ENCODE measurements around the gene MAN1B1.
"Not testable (repeated sequence)": the region's sequence is repeated elsewhere in the genome, so short reads cannot be mapped to it uniquely, and the experiment has no call there.

MAN1B1 gene

GRCh38 chr9:137052998-137053943 lies 33.5 kb upstream of the MAN1B1 start:
- peak; percentile 50 for DNase-seq (ENCODE audit: low spot score)

- DNase-seq (ENCODE audit: low spot score), result no peak
Measured at GRCh38 chr9:137053944-137054931, 32.5 kb upstream of the MAN1B1 start, which contains the start of gene ENTPD2. Gene ENTPD2, minus strand, starts transcription at chr9:137054061. Its CDS starts 64 bp downstream, at chr9:137053997.

- no peak for DNase-seq (ENCODE audit: low spot score)
Measured at GRCh38 chr9:137054932-137055384, 31.8 kb upstream of the MAN1B1 start.

GRCh38 chr9:137055385-137056364 lies 31.1 kb upstream of the MAN1B1 start:
- no peak for DNase-seq (ENCODE audit: low spot score)

GRCh38 chr9:137056739-137057415 lies 29.9 kb upstream of the MAN1B1 start:
- no peak for DNase-seq (ENCODE audit: low spot score)

GRCh38 chr9:137057545-137057944 lies 29.2 kb upstream of the MAN1B1 start:
- DNase-seq (ENCODE audit: low spot score), result no peak

- no peak for DNase-seq (ENCODE audit: low spot score)
Measured at GRCh38 chr9:137058521-137059234, 28.1 kb upstream of the MAN1B1 start.

GRCh38 chr9:137062384-137062783 lies 24.4 kb upstream of the MAN1B1 start:
- no peak for DNase-seq (ENCODE audit: low spot score)

GRCh38 chr9:137062798-137063197 lies 24.0 kb upstream of the MAN1B1 start:
- not testable (repeated sequence) for DNase-seq (ENCODE audit: low spot score)

- DNase-seq (ENCODE audit: low spot score), result no peak
Measured at GRCh38 chr9:137063311-137064026, 23.3 kb upstream of the MAN1B1 start.

- DNase-seq (ENCODE audit: low spot score), result peak; percentile 84
Measured at GRCh38 chr9:137064027-137064879, 22.5 kb upstream of the MAN1B1 start.

- no peak for DNase-seq (ENCODE audit: low spot score)
Measured at GRCh38 chr9:137064880-137065164, 22.0 kb upstream of the MAN1B1 start.

GRCh38 chr9:137065336-137065967 lies 21.3 kb upstream of the MAN1B1 start:
- no peak for DNase-seq (ENCODE audit: low spot score)

- no peak for DNase-seq (ENCODE audit: low spot score)
Measured at GRCh38 chr9:137066096-137066861, 20.5 kb upstream of the MAN1B1 start.

GRCh38 chr9:137067860-137068538 lies 18.8 kb upstream of the MAN1B1 start:
- DNase-seq (ENCODE audit: low spot score), result peak; percentile 88

Data from RKO (cell line).